T-helper 17 cell (primary cell): ENCODE results near the gene AFG1L. TPM values are rescaled to one million over a fixed set of nuclear protein-coding genes. Genes with fewer than 3 reads are reported as not detected.

Experiments
- ATAC-seq: fragments of 150-1000 bp; cut with Tn5 transposase; 2 replicates; pipeline ENCODE4 v1.10.0; 2021; ENCODE audit warnings: mild to moderate bottlenecking, moderate library complexity
- DNase-seq, 3 donors: peaks; one replicate each; pipeline versions ENCODE4 v3.0.0 to v3.0.0-alpha.2; 2020 to 2021
- H3K9me3 ChIP-seq: one replicate; pipeline ENCODE4 v1.7.0; 2013; ENCODE audit warnings: low read length, mild to moderate bottlenecking; ENCODE audit not compliant: control insufficient read depth, poor library complexity, severe bottlenecking
- H3K27ac Mint-ChIP-seq: one replicate; pipeline ENCODE4 v1.8.0; 2022; ENCODE audit warnings: mild to moderate bottlenecking, moderate library complexity, mixed read lengths
- H3K27me3 Mint-ChIP-seq: one replicate; pipeline ENCODE4 v1.8.0; 2022; ENCODE audit warnings: mixed read lengths
- H3K36me3 Mint-ChIP-seq: one replicate; pipeline ENCODE4 v1.8.0; 2022; ENCODE audit warnings: low read depth, mixed read lengths
- H3K4me1 Mint-ChIP-seq: one replicate; pipeline ENCODE4 v1.8.0; 2022; ENCODE audit warnings: mild to moderate bottlenecking, mixed read lengths
- H3K4me3 Mint-ChIP-seq: one replicate; pipeline ENCODE4 v1.8.0; 2022; ENCODE audit warnings: mild to moderate bottlenecking, moderate library complexity, mixed read lengths
- total RNA-seq, 4 donors: library from RNA in 2 of 4; stranded (reverse) in 2 of 4; gene quantifications; one replicate each; pipeline ENCODE4 v1.2.3 and lab custom pipeline; 2022 to 2026

AFG1L gene
- total RNA-seq, 2 donors from 2014 or later: 3.0 to 4.8 TPM

GRCh38 chr6:108469316-108469715, 174.5 kb downstream of the AFG1L start:
- Mint-ChIP-seq H3K27ac (no peak overlapping the region), H3K4me1 (no peaks in the 10 kb centered on the region), H3K27me3 (peaks cover 9% of the 10 kb centered on the region), H3K4me3 (no peak overlapping the region), H3K36me3 (peaks cover 7% of the 10 kb centered on the region)
- no peak for DNase-seq
- no peaks in the 10 kb centered on the region for H3K9me3 ChIP-seq
- no peak for ATAC-seq

DNA sequence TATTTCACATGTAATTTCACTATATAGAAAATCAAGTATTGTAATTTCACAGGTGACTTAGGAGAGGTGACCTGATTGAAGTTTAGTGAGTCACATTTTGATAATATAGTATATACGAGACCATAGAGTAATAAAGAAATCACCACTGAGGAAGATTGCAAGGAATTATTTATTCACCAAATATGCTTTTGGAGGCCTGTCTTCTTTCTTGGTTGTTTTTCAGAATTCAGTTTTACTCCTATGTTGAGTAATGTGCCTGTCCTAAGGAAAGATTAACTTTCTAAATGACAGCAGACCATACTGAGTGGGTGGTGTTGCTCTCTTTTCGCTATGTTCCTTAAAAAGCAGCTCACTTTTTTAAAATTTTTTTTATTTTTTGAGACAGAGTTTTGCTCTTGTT, 178.3 kb downstream of the AFG1L start:
- no peak for ATAC-seq
- peaks cover 7% of the 10 kb centered on the region for H3K36me3 Mint-ChIP-seq
- H3K9me3 ChIP-seq: no peaks in the 10 kb centered on the region
- H3K27me3 Mint-ChIP-seq: peaks cover 9% of the 10 kb centered on the region
- H3K4me1 Mint-ChIP-seq: no peaks in the 10 kb centered on the region
- no peak overlapping the region for H3K4me3 Mint-ChIP-seq
- no peak overlapping the region for H3K27ac Mint-ChIP-seq
- DNase-seq: no peak

- no peak overlapping the region for H3K27ac Mint-ChIP-seq
- H3K27me3 Mint-ChIP-seq: no peaks in the 10 kb centered on the region
- no peaks in the 10 kb centered on the region for H3K4me1 Mint-ChIP-seq
- H3K9me3 ChIP-seq: no peaks in the 10 kb centered on the region
- H3K4me3 Mint-ChIP-seq: no peak overlapping the region
- H3K36me3 Mint-ChIP-seq: peaks cover 9% of the 10 kb centered on the region
- ATAC-seq: no peak
- DNase-seq: no peak
Measured at GRCh38 chr6:108476376-108476775, 181.5 kb downstream of the AFG1L start.

DNA sequence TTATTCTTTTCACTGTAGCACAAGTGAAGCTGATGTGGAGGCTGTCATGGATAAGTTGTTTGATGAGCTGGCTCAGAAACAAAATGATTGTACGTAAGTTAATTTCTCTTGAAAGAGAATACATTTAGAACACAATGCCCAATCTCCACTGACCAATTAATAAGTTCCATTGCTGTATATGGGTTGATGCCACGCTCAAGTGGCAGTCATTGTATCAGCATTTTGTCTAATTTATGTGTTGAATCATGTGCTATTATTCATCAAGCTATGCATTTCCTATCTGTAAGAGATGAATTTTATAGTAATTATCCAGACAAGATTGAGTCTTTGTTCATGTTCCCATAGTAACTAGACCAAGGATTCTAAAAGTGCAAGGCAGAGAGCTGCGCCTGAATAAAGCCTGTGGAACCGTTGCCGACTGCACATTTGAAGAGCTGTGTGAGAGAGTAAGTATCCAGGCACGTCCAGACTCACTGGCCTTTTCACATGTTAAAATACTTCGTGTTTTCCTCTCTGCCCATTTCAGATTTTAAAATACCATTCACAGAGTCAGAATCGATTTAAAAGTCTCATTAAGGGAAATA, 182.1 kb downstream of the AFG1L start:
- no peaks in the 10 kb centered on the region for H3K9me3 ChIP-seq
- H3K4me3 Mint-ChIP-seq: no peak overlapping the region
- H3K27ac Mint-ChIP-seq: no peak overlapping the region
- no peaks in the 10 kb centered on the region for H3K4me1 Mint-ChIP-seq
- ATAC-seq (no peak), DNase-seq (no peak)
- H3K27me3 Mint-ChIP-seq: no peaks in the 10 kb centered on the region
- peaks cover 7% of the 10 kb centered on the region for H3K36me3 Mint-ChIP-seq

DNA sequence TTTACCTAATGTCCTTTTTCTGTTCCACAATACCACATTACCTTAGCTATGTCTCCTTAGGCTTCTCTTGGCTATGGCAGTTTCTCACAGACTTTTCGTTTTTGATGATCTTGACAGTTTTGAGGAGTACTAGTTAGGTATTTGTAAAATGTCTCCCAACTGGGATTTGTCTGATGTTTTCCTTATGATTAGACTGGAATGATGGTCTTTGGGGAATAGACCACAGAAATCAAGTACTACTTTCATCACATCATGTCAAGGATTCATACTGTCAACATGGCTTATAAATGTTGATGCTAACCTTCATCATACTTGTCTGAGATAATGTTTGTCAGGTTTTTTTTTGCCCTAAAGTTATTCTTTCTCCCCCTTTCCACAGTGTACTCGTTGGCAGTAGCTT, 187.7 kb downstream of the AFG1L start:
- H3K27me3 Mint-ChIP-seq: no peaks in the 10 kb centered on the region
- peaks cover 2% of the 10 kb centered on the region for H3K9me3 ChIP-seq
- H3K27ac Mint-ChIP-seq: no peak overlapping the region
- ATAC-seq: no peak
- H3K4me1 Mint-ChIP-seq: no peaks in the 10 kb centered on the region
- H3K36me3 Mint-ChIP-seq: peaks cover 4% of the 10 kb centered on the region
- no peak overlapping the region for H3K4me3 Mint-ChIP-seq
- no peak for DNase-seq

GRCh38 chr6:108484016-108484415, 189.2 kb downstream of the AFG1L start:
- Mint-ChIP-seq H3K4me3 (no peak overlapping the region), H3K36me3 (peaks cover 5% of the 10 kb centered on the region), H3K27me3 (no peaks in the 10 kb centered on the region), H3K4me1 (no peaks in the 10 kb centered on the region), H3K27ac (no peak overlapping the region)
- no peak for DNase-seq
- peaks cover 2% of the 10 kb centered on the region for H3K9me3 ChIP-seq
- ATAC-seq: no peak

DNA sequence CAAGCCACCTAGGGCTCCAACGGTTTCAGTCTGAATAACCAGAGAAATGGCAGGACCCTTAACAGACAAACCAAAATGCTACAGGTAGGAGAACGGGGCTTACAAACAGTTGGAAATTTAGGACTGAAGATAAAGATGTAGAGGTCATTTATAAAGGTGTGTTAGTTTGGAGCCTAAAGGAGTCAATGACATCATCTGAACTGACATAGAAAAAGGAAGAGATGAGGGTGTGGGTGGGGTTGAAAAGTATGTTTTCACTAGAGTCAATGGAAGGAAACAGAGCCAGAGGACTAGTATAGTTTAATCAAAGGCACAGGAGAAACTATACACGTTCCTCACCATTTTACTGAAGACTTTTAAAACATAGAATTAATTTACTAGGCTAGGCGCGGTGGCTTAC, 194.8 kb downstream of the AFG1L start:
- Mint-ChIP-seq H3K27me3 (no peaks in the 10 kb centered on the region), H3K4me3 (no peak overlapping the region), H3K4me1 (no peaks in the 10 kb centered on the region), H3K36me3 (peaks cover 2% of the 10 kb centered on the region), H3K27ac (peak overlapping the region; percentile 51)
- ATAC-seq (no peak), DNase-seq (no peak)
- H3K9me3 ChIP-seq: no peaks in the 10 kb centered on the region

GRCh38 chr6:108492131-108492766, 197.4 kb downstream of the AFG1L start:
- no peaks in the 10 kb centered on the region for H3K9me3 ChIP-seq
- peak; percentile 47 for ATAC-seq
- no peak overlapping the region for H3K27ac Mint-ChIP-seq
- H3K4me1 Mint-ChIP-seq: no peaks in the 10 kb centered on the region
- peaks cover 2% of the 10 kb centered on the region for H3K36me3 Mint-ChIP-seq
- H3K4me3 Mint-ChIP-seq: no peak overlapping the region
- H3K27me3 Mint-ChIP-seq: no peaks in the 10 kb centered on the region
- DNase-seq: no peak

- Mint-ChIP-seq H3K4me1 (no peaks in the 10 kb centered on the region), H3K27me3 (no peaks in the 10 kb centered on the region), H3K4me3 (no peak overlapping the region), H3K27ac (no peak overlapping the region), H3K36me3 (no peaks in the 10 kb centered on the region)
- ATAC-seq (no peak), DNase-seq (no peak)
- no peaks in the 10 kb centered on the region for H3K9me3 ChIP-seq
Measured at GRCh38 chr6:108494434-108494833, 199.6 kb downstream of the AFG1L start.

GRCh38 chr6:108497883-108498282, 203.0 kb downstream of the AFG1L start:
- Mint-ChIP-seq H3K27ac (no peak overlapping the region), H3K4me3 (no peak overlapping the region), H3K4me1 (no peaks in the 10 kb centered on the region), H3K36me3 (peaks cover under 1% of the 10 kb centered on the region), H3K27me3 (no peaks in the 10 kb centered on the region)
- ATAC-seq (no peak), DNase-seq (no peak)
- no peaks in the 10 kb centered on the region for H3K9me3 ChIP-seq

- H3K9me3 ChIP-seq: no peaks in the 10 kb centered on the region
Measured at GRCh38 chr6:108501559-108501958, 206.7 kb downstream of the AFG1L start.

DNA sequence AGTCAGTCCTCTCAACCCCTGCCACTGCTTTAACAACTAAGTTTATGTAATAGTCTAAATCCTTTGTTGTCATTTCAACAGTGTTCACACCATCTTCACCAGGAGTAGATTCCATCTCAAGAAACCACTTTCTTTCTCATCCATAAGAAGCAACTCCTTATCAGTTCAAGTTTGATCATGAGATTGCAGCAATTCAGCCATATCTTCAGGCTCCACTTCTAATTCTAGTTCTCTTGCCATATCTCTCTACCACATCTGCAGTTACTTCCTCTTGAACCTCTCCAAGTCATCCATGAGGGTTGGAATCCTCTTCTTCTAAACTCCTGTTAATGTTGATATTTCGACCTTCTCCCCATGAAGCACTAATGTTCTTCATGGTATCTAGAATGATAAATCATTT, 208.0 kb downstream of the AFG1L start:
- H3K4me3 Mint-ChIP-seq: no peak overlapping the region

More at GRCh38 chr6:108501559-108501958, 206.7 kb downstream of the AFG1L start:
- no peak overlapping the region for H3K4me3 Mint-ChIP-seq
- ATAC-seq (no peak), DNase-seq (no peak)
- H3K36me3 Mint-ChIP-seq: peaks cover 3% of the 10 kb centered on the region
- no peaks in the 10 kb centered on the region for H3K4me1 Mint-ChIP-seq
- H3K27ac Mint-ChIP-seq: no peak overlapping the region
- H3K27me3 Mint-ChIP-seq: no peaks in the 10 kb centered on the region

GRCh38 chr6:108507316-108507715, 212.5 kb downstream of the AFG1L start:
- no peak for DNase-seq
- no peaks in the 10 kb centered on the region for H3K4me1 Mint-ChIP-seq
- peaks cover 3% of the 10 kb centered on the region for H3K36me3 Mint-ChIP-seq
- no peaks in the 10 kb centered on the region for H3K27me3 Mint-ChIP-seq
- no peak overlapping the region for H3K27ac Mint-ChIP-seq
- H3K4me3 Mint-ChIP-seq: no peak overlapping the region
- ATAC-seq: no peak
- H3K9me3 ChIP-seq: no peaks in the 10 kb centered on the region

More for the DNA sequence above, 208.0 kb downstream of the AFG1L start:
- ATAC-seq (no peak), DNase-seq (no peak)
- Mint-ChIP-seq H3K27me3 (no peaks in the 10 kb centered on the region), H3K27ac (no peak overlapping the region), H3K36me3 (peaks cover 3% of the 10 kb centered on the region), H3K4me1 (no peaks in the 10 kb centered on the region)
- no peaks in the 10 kb centered on the region for H3K9me3 ChIP-seq
